Mesothelial cell of epicardium (in vitro differentiated cells): ENCODE measurements around the gene NXPH3. TPM values are rescaled to one million over a fixed set of nuclear protein-coding genes. Genes with fewer than 3 reads are reported as not detected.
"Not testable (repeated sequence)": the region's sequence is repeated elsewhere in the genome, so short reads cannot be mapped to it uniquely, and the experiment has no call there.

Source experiments
- DNase-seq, 2 experiments: peaks; one replicate each; pipeline ENCODE4 v3.0.0; 2021; ENCODE audit warnings: low spot score in 2 of 2; ENCODE audit not compliant: unreplicated experiment in 2 of 2
- H3K27ac Mint-ChIP-seq: 2 replicates; pipeline ENCODE4 v1.8.0; 2021; ENCODE audit warnings: mixed read lengths
- H3K27me3 Mint-ChIP-seq: 2 replicates; pipeline ENCODE4 v1.8.0; 2021; ENCODE audit warnings: low read depth, mixed read lengths
- H3K36me3 Mint-ChIP-seq: 2 replicates; pipeline ENCODE4 v1.8.0; 2021; ENCODE audit warnings: mixed read lengths
- H3K4me1 Mint-ChIP-seq: 2 replicates; pipeline ENCODE4 v1.8.0; 2021; ENCODE audit warnings: mixed read lengths
- H3K4me3 Mint-ChIP-seq: 2 replicates; pipeline ENCODE4 v1.8.0; 2021; ENCODE audit warnings: mild to moderate bottlenecking, moderate library complexity, mixed read lengths
- H3K9me3 Mint-ChIP-seq: 2 replicates; pipeline ENCODE4 v1.8.0; 2021; ENCODE audit warnings: mixed read lengths
- total RNA-seq: library from RNA; stranded (reverse); gene quantifications from 3 replicates; pipeline ENCODE4 v1.2.1, GENCODE V29; 2021
- TF ChIP-seq, protein P1 (sequence below): fragments of 200-600 bp; sonication (generic); IDR thresholded peaks from one replicate; pipeline ENCODE4 v1.5.0; 2021; ENCODE audit warnings: antibody characterized with exemption; ENCODE audit not compliant: unreplicated experiment

The NXPH3 gene
- total RNA-seq, 1 donor from 2014 or later: 0.83 TPM

DNA sequence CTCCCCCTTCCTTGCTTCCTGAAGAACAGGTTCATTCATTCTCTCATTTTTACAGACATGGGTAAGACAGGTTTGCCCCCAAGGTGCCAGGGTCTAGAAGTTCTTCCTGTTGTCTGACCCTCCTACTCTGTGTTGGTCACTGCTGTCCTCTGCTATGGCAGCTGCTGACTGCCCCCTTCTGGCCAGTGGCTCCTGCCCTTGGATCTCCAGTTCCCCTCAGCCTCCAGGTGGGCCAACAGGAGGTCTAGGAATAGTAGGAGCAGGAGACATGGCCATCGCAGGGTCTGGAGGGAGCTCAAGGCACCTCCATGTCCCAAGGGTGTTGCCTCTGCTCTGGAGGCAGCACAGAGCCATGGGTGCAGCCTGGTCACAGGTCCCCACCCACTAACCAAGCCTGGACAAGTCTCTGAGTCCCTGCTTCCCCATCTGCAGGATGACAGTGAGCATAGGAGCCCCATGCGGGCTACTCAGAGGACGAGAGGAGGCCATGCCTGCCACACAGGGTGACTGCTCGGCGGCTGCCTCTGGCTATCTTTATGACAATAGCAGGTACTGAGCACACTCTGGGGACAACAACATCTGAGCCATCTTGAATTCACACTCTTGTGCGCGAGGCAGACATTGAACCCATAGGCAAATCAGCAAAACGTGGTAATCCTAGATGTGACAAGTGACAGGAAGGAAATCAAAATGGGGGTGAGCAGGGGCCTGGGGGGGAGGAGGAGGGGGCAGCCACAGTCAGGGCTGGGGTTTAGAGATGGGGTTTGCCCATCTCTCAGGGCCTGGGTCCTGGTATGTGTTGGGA is 27.0 kb upstream of the NXPH3 start:
- Mint-ChIP-seq H3K9me3 (no peaks in the 10 kb centered on the region), H3K27ac (no peak overlapping the region), H3K4me3 (no peak overlapping the region), H3K36me3 (no peaks in the 10 kb centered on the region), H3K4me1 (peaks cover 10% of the 10 kb centered on the region), H3K27me3 (peaks cover 2% of the 10 kb centered on the region)
- no peak for DNase-seq
- TF ChIP-seq, protein P1, sequence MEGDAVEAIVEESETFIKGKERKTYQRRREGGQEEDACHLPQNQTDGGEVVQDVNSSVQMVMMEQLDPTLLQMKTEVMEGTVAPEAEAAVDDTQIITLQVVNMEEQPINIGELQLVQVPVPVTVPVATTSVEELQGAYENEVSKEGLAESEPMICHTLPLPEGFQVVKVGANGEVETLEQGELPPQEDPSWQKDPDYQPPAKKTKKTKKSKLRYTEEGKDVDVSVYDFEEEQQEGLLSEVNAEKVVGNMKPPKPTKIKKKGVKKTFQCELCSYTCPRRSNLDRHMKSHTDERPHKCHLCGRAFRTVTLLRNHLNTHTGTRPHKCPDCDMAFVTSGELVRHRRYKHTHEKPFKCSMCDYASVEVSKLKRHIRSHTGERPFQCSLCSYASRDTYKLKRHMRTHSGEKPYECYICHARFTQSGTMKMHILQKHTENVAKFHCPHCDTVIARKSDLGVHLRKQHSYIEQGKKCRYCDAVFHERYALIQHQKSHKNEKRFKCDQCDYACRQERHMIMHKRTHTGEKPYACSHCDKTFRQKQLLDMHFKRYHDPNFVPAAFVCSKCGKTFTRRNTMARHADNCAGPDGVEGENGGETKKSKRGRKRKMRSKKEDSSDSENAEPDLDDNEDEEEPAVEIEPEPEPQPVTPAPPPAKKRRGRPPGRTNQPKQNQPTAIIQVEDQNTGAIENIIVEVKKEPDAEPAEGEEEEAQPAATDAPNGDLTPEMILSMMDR: no peak

DNA sequence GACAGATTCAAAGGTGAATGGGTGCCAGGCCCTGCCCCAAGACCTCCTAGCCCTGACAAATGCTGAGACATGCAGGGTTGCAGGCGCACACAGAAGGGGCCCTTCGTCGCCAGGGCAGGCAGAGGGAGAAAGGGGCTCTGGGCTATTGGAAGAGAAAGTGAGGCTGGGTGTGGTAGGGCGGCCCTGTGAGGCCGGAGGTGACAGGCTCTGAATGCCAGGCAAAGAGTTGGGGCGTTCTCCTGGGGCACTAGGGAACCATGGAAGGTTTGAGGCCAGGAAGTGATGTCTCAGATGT is 26.4 kb upstream of the NXPH3 start:
- peaks cover 10% of the 10 kb centered on the region for H3K4me1 Mint-ChIP-seq
- no peak overlapping the region for H3K4me3 Mint-ChIP-seq
- TF ChIP-seq, protein P1: no peak
- H3K27me3 Mint-ChIP-seq: peaks cover 2% of the 10 kb centered on the region
- no peaks in the 10 kb centered on the region for H3K36me3 Mint-ChIP-seq
- no peak for DNase-seq
- no peak overlapping the region for H3K27ac Mint-ChIP-seq
- H3K9me3 Mint-ChIP-seq: no peaks in the 10 kb centered on the region

DNA sequence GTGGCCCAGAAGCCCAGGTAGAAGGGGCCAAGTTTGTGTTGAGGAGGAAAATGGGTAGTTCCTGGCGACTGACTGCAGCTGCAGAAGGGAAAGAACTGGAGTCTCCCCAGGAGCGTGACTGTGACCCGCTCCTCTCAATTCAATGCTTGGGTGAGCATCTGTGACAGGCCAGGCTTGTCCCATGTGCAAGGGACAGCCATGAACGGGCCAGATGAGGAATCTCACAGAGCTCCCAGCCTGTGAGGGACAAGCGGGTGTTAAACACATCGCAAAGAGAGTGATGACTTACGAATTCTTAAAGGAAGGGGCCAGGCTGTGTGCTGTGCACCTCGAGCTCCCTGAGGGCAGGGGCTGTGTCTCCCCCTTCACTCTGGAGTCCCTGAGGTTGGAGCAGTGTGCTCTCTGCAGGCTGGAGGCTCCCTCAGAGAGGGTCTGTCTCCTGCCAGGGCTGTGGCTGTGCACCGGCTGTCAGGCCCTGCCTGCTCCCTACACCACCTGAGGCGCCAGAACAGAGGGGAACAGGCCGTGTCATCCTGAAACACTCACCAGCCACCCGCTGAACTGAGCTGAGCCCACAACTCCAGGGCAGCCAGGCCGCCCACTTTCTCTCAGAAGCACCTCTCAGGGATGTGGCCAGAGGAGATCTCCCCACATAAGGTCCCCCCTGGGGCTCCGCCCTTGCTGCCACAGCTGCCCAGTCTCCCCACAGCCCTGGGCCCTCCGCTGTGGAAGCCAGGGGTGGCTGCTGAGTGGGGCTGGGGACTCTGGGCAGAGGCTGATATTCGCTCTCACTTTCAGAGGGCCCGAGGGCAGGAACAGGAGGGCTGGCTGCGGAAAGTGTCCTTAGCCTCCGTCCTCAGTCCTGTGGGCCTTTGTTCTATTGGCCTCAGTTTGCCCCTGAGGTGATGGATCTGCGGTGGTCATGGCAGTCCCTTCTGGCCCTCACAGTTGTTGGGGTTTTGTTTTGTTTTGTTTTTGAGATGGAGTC is 25.7 kb upstream of the NXPH3 start:
- H3K27me3 Mint-ChIP-seq: peaks cover 2% of the 10 kb centered on the region
- H3K4me1 Mint-ChIP-seq: peaks cover 10% of the 10 kb centered on the region
- no peaks in the 10 kb centered on the region for H3K9me3 Mint-ChIP-seq
- H3K27ac Mint-ChIP-seq: no peak overlapping the region
- no peak overlapping the region for H3K4me3 Mint-ChIP-seq
- no peak for DNase-seq
- no peaks in the 10 kb centered on the region for H3K36me3 Mint-ChIP-seq
- TF ChIP-seq, protein P1: no peak

DNA sequence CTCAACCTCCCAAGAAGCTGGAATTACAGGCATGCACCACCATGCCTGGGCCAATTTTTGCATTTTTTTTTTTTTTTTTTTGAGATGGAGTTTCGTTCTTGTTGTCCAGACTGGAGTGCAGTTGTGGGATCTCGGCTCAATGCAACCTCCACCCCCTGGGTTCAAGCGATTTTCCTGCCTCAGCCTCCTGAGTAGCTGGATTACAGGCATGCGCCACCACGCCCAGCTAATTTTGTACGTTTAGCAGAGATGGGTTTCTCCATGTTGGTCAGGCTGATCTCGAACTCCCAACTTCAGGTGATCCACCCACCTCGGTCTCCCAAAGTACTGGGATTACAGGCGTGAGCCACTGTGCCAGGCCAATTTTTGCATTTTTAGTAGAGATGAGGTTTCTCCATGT is 24.9 kb upstream of the NXPH3 start:
- not testable (repeated sequence) for DNase-seq, H3K36me3 Mint-ChIP-seq, H3K9me3 Mint-ChIP-seq, H3K27me3 Mint-ChIP-seq, H3K4me3 Mint-ChIP-seq, H3K4me1 Mint-ChIP-seq, H3K27ac Mint-ChIP-seq

DNA sequence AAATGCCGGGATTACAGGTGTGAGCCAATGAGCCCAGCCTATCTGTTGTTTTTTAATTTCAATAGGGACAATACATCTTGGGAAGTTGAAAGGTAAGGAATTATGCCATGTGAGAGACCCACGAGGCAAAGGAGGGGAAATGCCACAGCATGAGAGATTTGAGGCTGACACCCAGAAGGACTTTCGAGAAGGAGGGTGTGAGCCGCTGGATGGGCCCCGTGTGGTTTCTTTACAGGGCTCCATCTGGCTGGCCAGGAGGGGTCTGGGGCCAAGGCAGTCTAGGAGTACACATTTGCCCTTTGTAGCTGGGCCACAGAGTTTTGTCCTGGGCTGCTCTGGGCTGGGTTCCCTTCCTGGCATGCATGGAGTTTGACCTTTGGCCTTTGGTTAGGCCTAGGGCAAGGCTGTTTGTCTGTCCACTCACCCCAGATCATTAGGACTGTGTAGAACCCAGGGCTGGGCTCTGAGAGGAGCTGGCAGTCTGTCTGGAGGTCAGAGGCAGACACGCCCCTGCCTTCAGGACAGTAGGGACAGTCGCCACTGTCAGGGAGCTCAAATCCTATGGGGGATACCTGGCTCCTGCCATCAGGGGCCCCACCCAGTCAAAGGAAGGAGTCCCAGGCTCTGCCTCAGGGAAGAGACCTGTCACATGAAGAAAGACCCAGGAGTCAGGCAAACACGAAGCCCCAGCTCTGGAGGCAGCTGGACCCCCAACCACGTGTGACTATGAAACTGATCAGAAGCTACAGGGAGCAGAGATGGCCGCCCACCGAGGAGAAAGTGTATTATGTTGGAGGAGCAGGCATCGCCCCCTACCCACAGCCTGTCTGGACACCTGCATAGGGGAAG is 24.2 kb upstream of the NXPH3 start:
- peaks cover 3% of the 10 kb centered on the region for H3K27me3 Mint-ChIP-seq
- H3K36me3 Mint-ChIP-seq: no peaks in the 10 kb centered on the region
- DNase-seq: no peak
- no peak overlapping the region for H3K27ac Mint-ChIP-seq
- H3K9me3 Mint-ChIP-seq: no peaks in the 10 kb centered on the region
- H3K4me3 Mint-ChIP-seq: no peak overlapping the region
- H3K4me1 Mint-ChIP-seq: peaks cover 13% of the 10 kb centered on the region
- TF ChIP-seq, protein P1: no peak
